Pancreas (tissue), 10 donors: ENCODE results near the gene GLTP. TPM values are rescaled to one million over a fixed set of nuclear protein-coding genes. Genes with fewer than 3 reads are reported as not detected.
A peak's percentile ranks its signal among the peaks of the same experiment; 100 is the strongest.
"Not testable (repeated sequence)": the region's sequence is repeated elsewhere in the genome, so short reads cannot be mapped to it uniquely, and the experiment has no call there.

Source experiments
- ATAC-seq, 4 donors: fragments of 200-7000 bp; cut with Tn5 transposase; one replicate each; pipeline versions ENCODE4 v1.8.0 to v1.9.1; 2020; ENCODE audit warnings: mild to moderate bottlenecking in 4 of 4, moderate library complexity in 4 of 4
- DNase-seq, 6 donors: peaks; one replicate each; pipeline ENCODE4 v3.0.0-alpha.2; 2020
- FAIRE-seq: peaks from 2 replicates; lab custom pipeline; 2012; peaks lifted over from hg19 to GRCh38; lab: Jason Lieb, UNC
- H3K27ac ChIP-seq, 4 donors: fragments of 200-600 bp; sonication (generic); 1 replicate in 3 of 4; 2 replicates in 1 of 4; pipeline versions ENCODE4 v1.5.0 to v1.8.0; 2020
- H3K27me3 ChIP-seq, 4 donors: fragments of 200-600 bp; one replicate each; pipeline ENCODE4 v1.8.0; 2021
- H3K36me3 ChIP-seq, 3 donors: fragments of 200-600 bp; sonication (generic) in 1 of 3; one replicate each; pipeline versions ENCODE4 v1.5.0 to v1.8.0; 2020 to 2021
- H3K4me1 ChIP-seq, 3 donors: fragments of 200-600 bp; one replicate each; pipeline ENCODE4 v1.8.0; 2021
- H3K4me3 ChIP-seq, 4 donors: fragments of 200-600 bp; sonication (generic) in 2 of 4; one replicate each; pipeline versions ENCODE4 v1.5.0 to v1.8.0; 2020 to 2021
- H3K9me3 ChIP-seq, 4 donors: fragments of 200-600 bp; one replicate each; pipeline ENCODE4 v1.8.0; 2021
- WGBS, 2 donors: extraction: QIAGEN DNeasy Blood & Tissue Kit; methylation state at CpG; one replicate each; pipeline ENCODE4 v1.1.7; 2013; 5-methylcytosine and 5-hydroxymethylcytosine counted together
- intact Hi-C, 3 donors: fragments of 100-400 bp; cut with DNase I; formaldehyde crosslinking; loops; one replicate each; pipeline versions ENCODE4 v1.11.1 to v1.14.2; 2022
- polyA plus RNA-seq, 2 donors: library from polyadenylated mRNA; stranded (reverse); fragments of 200-250 nt; gene quantifications; one replicate each; pipeline ENCODE4 v1.2.3, GENCODE V29; 2013
- total RNA-seq, 6 donors: library from RNA; stranded (reverse); fragmentation: NEBNext Ultra II Directional in 4 of 6; extraction: Animal tissue kit (Norgen Biotek cat#: 25700) in 4 of 6; gene quantifications; one replicate each; pipeline versions ENCODE4 v1.2.1 to v1.2.4, GENCODE V29; 2021 to 2023
- TF ChIP-seq, protein P1 (sequence below), 4 donors: fragments of 200-600 bp; sonication (generic) in 3 of 4; IDR thresholded peaks; one replicate each; pipeline versions ENCODE4 v1.5.0 to v1.8.0; 2021; ENCODE audit warnings: antibody characterized with exemption in 4 of 4
- donor health status: healthy with polysubstance abuse.
- donor health status: DM: no; HTN: no; CAD: no; lungs with moderate emphysema.
- donor health status: DM: no; HTN: no; CAD: no.
- donor health status: control.
- donor health status: control.
- donor health status: Bipolar disorder and iron deficiency.
- donor health status: DM: yes; HTN: yes; CAD: no.
- donor health status: DM: no; HTN: no; CAD: no.
- donor health status: DM: no; HTN: no; CAD: no.
- donor health status: DM: yes; HTN: yes; CAD: no.

Gene GLTP
- total and polyA plus RNA-seq, 8 donors, result 14.7 to 24.9 (median 16.8) TPM

DNA sequence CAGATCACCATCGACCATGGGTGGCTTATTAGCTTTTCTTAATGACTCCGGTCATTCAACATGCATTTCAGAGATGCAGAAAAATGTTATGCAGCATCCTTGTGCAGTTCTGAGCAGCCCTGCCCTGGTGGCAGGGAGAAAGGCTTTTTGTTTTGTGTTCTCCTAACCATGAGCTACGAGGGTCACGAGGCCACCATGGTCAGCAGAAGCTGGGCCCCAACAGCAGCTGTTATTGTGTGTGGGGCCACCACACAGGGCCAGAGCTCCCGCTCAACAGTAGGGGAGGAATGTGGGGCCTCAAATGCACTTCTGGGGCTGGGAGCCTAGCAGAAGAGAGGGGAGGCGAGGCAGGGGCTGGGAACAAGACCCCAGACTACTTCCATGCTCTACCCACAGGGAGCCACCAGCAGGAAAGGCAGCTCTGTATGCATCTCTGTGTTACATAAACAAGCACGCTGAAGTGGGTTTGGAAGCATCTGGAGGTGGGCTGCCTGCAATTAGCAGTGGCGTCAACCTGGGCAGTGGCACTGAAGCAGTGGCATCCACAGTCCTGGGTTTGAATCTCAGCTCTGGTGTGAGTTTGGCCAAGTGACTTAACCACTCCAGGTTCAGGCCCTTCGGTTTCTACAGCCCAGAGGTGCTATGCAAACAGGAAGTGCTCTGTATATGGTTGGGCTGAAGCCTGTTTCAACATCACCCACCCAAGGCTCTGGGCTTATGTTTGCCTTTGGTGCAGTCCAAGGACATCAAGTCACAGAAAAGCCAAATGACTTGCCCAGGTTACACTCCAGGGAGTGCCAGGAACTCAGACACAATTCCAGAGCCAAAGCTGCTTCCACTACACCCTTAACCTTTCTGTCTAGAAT is 16.3 kb downstream of the GLTP start:
- TF ChIP-seq, protein P1, sequence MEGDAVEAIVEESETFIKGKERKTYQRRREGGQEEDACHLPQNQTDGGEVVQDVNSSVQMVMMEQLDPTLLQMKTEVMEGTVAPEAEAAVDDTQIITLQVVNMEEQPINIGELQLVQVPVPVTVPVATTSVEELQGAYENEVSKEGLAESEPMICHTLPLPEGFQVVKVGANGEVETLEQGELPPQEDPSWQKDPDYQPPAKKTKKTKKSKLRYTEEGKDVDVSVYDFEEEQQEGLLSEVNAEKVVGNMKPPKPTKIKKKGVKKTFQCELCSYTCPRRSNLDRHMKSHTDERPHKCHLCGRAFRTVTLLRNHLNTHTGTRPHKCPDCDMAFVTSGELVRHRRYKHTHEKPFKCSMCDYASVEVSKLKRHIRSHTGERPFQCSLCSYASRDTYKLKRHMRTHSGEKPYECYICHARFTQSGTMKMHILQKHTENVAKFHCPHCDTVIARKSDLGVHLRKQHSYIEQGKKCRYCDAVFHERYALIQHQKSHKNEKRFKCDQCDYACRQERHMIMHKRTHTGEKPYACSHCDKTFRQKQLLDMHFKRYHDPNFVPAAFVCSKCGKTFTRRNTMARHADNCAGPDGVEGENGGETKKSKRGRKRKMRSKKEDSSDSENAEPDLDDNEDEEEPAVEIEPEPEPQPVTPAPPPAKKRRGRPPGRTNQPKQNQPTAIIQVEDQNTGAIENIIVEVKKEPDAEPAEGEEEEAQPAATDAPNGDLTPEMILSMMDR (IDR thresholded peaks at IDR 0.05), result no peak
- H3K27ac ChIP-seq, result peak overlapping the region; percentile 70 to 87 (median 82)
- no peaks in the 10 kb centered on the region for H3K36me3 ChIP-seq
- H3K4me3 ChIP-seq, result peak overlapping the region in 1 of 4 donors; percentile 17
- FAIRE-seq (no peak), DNase-seq (peak in 5 of 6 donors; percentile 42 to 88 (median 85)), ATAC-seq (peak; percentile 94 to 98 (median 97))
- H3K9me3 ChIP-seq, result no peaks in the 10 kb centered on the region
- intact Hi-C loops, result no loop called here
- 61 to 62% methylated on average over 9 of the region's 9 CpGs for WGBS, 2 donors
- H3K4me1 ChIP-seq, result peaks cover 25 to 31% (median 26%) of the 10 kb centered on the region in 3 donors
- no peaks in the 10 kb centered on the region for H3K27me3 ChIP-seq

DNA sequence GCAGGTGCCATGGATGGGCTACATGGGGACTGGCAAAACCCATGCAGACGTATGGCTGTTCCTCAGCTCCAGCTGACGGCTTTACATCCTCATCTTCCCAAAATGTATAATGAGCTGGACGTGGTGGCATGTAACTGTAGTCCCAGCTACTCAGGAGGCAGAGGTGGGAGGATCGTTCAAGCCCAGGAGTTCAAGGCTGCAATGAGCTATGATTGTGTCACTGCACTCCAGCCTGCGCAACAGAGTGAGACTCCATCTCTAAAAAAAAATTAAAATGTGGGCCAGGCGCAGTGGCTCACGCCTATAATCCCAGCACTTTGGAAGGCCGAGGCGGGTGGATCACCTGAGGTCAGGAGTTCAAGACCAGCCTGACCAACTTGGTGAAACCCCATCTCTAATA is 17.9 kb downstream of the GLTP start:
- WGBS, 2 donors, result 91 to 93% methylated on average over 9 of the region's 9 CpGs

DNA sequence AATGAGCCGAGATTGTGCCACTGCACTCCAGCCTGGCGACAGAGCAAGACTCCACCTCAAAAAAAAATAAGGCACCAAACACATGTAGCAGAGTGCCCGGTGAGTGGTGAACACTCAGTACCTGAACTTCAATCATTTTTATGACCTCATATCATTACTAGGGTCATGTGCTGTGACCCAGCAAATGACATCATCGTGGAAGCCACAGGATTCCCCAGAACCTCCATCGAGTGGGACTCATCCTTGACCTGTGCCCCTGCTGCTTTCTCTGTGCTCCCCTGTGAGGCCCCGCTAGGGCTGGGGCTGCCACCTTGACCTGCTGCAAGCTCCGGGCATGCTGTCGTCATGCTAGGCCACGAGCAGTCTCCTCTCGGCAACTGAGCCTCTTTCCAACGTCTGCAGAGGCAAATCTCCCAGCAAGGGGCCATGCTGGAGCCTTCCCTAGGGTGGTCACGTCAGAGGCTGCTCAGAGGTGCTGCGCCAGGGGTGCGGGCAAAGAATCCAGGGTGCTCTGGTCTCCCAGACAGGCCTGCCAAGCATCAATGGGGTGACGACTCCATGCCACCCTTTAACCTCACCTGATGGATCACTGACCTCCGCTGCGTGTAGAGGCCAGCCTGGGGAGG is 18.5 kb downstream of the GLTP start:
- 83 to 84% methylated on average over 17 of the region's 17 CpGs for WGBS, 2 donors
- FAIRE-seq (no peak), DNase-seq (no peak), ATAC-seq (no peak)
- intact Hi-C loops, result no loop called here
- Histone ChIP-seq H3K36me3 (no peaks in the 10 kb centered on the region), H3K4me1 (peaks cover 25 to 31% (median 26%) of the 10 kb centered on the region in 3 donors), H3K9me3 (no peaks in the 10 kb centered on the region), H3K27me3 (no peaks in the 10 kb centered on the region), H3K4me3 (no peak overlapping the region), H3K27ac (no peak overlapping the region)
- TF ChIP-seq, protein P1 (IDR thresholded peaks at IDR 0.05), result no peak

More for the DNA sequence above, 17.9 kb downstream of the GLTP start:
- ATAC-seq, H3K27me3 ChIP-seq, H3K4me3 ChIP-seq, intact Hi-C loops, H3K9me3 ChIP-seq, H3K36me3 ChIP-seq, DNase-seq, H3K27ac ChIP-seq, FAIRE-seq: not testable (repeated sequence)
- peaks cover 25 to 31% (median 26%) of the 10 kb centered on the region in 3 donors for H3K4me1 ChIP-seq

DNA sequence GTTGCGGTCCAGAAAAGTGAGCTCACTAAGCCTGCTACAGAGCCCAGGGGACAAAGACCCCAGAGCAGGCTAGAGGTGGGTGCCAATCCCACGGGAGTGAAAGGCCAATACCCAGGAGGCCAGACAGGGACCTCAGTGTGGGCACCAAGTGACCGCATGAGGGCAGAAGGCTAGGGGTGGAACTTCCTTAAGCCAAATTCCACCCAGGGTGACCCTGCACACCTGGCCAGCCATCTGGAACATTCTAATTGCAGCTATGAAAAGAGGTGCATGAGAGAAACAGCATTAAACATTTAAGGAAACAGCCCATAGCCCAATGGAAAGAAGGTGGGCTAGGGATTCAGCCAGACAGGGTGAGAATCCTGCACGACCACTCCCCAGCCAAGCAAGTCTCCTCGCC is 19.4 kb downstream of the GLTP start:
- no peak for ATAC-seq
- H3K4me3 ChIP-seq, result no peak overlapping the region
- TF ChIP-seq, protein P1 (IDR thresholded peaks at IDR 0.05), result no peak
- no peaks in the 10 kb centered on the region for H3K36me3 ChIP-seq
- DNase-seq, result no peak
- H3K4me1 ChIP-seq, result peaks cover 24 to 26% (median 24%) of the 10 kb centered on the region in 3 donors
- no peak overlapping the region for H3K27ac ChIP-seq
- FAIRE-seq, result no peak
- intact Hi-C loops, result no loop called here
- H3K27me3 ChIP-seq, result no peaks in the 10 kb centered on the region
- H3K9me3 ChIP-seq, result no peaks in the 10 kb centered on the region
- 97 to 99% methylated on average over 5 of the region's 5 CpGs for WGBS, 2 donors

DNA sequence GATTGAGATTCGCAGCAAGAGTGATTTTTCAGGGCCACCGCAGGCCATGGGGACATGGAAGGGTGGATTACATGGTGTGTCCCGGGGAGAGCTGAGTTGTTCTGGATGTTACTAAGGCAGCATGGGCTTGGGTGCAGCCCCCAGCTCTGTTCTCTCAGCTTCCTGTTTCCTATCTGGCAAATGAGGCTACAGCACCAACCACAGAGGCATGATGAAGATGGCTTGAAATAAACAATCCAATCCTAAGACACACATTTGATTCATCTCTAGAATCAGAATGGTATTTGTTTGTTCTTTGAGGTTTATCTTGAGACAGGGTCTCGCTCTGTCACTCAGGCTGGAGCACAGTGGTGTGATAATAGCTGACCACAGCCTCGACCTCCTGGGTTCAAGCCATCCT is 21.6 kb downstream of the GLTP start:
- Histone ChIP-seq H3K4me3 (no peak overlapping the region), H3K36me3 (no peaks in the 10 kb centered on the region), H3K9me3 (no peaks in the 10 kb centered on the region), H3K27me3 (no peaks in the 10 kb centered on the region), H3K4me1 (peaks cover 4% of the 10 kb centered on the region in 3 donors), H3K27ac (no peak overlapping the region)
- TF ChIP-seq, protein P1 (IDR thresholded peaks at IDR 0.05), result no peak
- intact Hi-C loops, result no loop called here
- FAIRE-seq (no peak), ATAC-seq (no peak), DNase-seq (no peak)
- WGBS, 2 donors, result 88 to 96% methylated on average over 5 of the region's 5 CpGs
